HEK293T (cell line): ENCODE data around the gene RPL38.

Source experiments
- FOXM1 ChIP-seq: fragments of 450-650 bp; IDR thresholded peaks from 2 replicates; pipeline ENCODE4 v1.6.1; 2017; ENCODE audit warnings: mild to moderate bottlenecking, borderline replicate concordance
- HDGF ChIP-seq: fragments of 450-650 bp; IDR thresholded peaks from 2 replicates; pipeline ENCODE4 v1.6.1; 2017; ENCODE audit warnings: antibody characterized with exemption, borderline replicate concordance
- LEF1 ChIP-seq: fragments of 450-650 bp; IDR thresholded peaks from 2 replicates; pipeline ENCODE4 v1.6.1; 2017; ENCODE audit warnings: mild to moderate bottlenecking, borderline replicate concordance
- NFRKB ChIP-seq: fragments of 450-650 bp; IDR thresholded peaks from 2 replicates; pipeline ENCODE4 v1.6.1; 2016; ENCODE audit warnings: mild to moderate bottlenecking, moderate library complexity
- PKNOX1 ChIP-seq: fragments of 450-650 bp; IDR thresholded peaks from 2 replicates; pipeline ENCODE4 v1.6.1; 2016
- SP1 ChIP-seq: fragments of 450-650 bp; IDR thresholded peaks from 2 replicates; pipeline ENCODE4 v1.6.1; 2017
- SUZ12 ChIP-seq: fragments of 450-650 bp; IDR thresholded peaks from 2 replicates; pipeline ENCODE4 v1.6.1; 2016; ENCODE audit warnings: mild to moderate bottlenecking

- TF ChIP-seq PKNOX1 (no peak), NFRKB (no peak), SUZ12 (no peak), SP1 (no peak), FOXM1 (no peak), HDGF (no peak), LEF1 (no peak)
Observed at GRCh38 chr17:74245871-74246270, 42.4 kb downstream of the RPL38 start.
